T47D (cell line): ENCODE measurements around the gene INPP5D.
"Not testable (repeated sequence)": the region's sequence is repeated elsewhere in the genome, so short reads cannot be mapped to it uniquely, and the experiment has no call there.

ENCODE experiments used
- DNase-seq, 2 experiments: peaks; one replicate each; pipeline versions ENCODE4 v3.0.0 to v3.0.0-alpha.2; 2011 to 2012; ENCODE audit warnings: low read depth in 1 of 2, low spot score in 1 of 2
- JUND ChIP-seq: IDR thresholded peaks from 2 replicates; pipeline ENCODE4 v1.6.1; 2012; ENCODE audit warnings: low read depth
- in situ Hi-C: cut with HindIII; loops from 2 replicates; pipeline ENCODE4 v1.10.0; 2016; ENCODE audit warnings: low sequenced_read_pairs, low pct_unique_long_range_greater_than_20kb

INPP5D gene

GRCh38 chr2:233051241-233052149, 8.6 kb upstream of the INPP5D start:
- no peak for TF ChIP-seq JUND
- in situ Hi-C loops = no loop called here
- no peak for DNase-seq

- DNase-seq, in situ Hi-C loops: not testable (repeated sequence)
Observed at GRCh38 chr2:233052517-233052916, 7.6 kb upstream of the INPP5D start.

DNA sequence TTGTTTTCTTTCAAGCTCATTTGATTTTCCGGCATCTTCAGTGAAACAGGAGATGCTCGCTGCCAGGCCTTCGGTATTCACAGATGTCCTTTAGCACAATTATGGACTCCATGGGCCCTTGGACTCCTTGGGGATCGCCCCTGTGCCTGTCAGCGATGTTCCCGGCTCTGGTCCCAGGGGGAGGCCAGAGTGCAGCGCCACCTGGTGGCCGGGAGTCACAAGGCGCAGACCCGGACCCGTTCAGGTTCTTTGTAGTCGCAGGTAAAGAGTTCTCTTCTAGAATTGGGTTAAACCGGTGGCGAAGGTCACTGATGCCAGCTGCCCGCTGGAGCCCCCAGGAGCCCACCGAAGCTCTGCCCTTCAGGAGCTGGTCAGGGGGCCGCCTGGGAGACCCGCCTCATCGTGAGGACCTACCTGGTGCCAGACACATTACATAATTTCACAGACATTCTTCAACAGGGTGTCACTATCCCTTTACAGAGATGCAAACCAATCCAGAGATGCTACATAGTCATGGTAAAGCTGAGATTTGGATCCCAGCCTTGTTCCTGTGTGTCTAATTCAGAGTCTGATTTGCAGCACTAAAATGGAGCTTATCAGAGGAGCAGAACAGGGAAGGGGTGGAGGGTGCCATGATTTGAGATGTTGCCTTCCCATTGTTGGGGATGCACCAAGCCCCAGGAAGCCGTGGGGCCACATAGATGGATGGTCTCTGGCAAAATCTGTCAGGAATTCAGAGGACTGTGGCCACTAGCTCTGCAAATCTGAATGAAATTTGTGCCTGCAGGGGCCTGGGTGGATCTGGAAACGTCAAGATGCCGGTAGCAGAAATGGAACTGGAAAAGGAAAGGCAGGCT, 6.0 kb upstream of the INPP5D start:
- TF ChIP-seq JUND = no peak
- DNase-seq = peak; percentile 56 to 73
- in situ Hi-C loops = no loop called here

DNA sequence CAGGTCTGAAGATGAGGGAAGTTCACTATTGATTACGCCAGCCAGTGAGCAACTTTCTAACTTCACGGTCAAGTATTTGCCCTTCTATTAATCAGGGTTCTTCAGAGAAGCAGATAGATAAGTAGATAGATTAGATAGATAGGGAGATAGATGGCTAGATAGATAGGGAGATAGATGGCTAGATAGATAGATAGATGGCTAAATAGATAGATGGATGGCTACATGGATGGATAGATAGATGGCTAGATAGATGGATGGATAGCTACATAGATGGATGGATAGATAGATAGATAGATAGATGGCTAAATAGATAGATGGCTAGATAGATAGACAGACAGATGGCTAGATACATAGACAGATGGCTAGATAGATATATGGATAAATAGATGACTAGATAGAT, 4.8 kb upstream of the INPP5D start:
- DNase-seq = no peak
- in situ Hi-C loops = no loop called here
- TF ChIP-seq JUND = no peak

DNA sequence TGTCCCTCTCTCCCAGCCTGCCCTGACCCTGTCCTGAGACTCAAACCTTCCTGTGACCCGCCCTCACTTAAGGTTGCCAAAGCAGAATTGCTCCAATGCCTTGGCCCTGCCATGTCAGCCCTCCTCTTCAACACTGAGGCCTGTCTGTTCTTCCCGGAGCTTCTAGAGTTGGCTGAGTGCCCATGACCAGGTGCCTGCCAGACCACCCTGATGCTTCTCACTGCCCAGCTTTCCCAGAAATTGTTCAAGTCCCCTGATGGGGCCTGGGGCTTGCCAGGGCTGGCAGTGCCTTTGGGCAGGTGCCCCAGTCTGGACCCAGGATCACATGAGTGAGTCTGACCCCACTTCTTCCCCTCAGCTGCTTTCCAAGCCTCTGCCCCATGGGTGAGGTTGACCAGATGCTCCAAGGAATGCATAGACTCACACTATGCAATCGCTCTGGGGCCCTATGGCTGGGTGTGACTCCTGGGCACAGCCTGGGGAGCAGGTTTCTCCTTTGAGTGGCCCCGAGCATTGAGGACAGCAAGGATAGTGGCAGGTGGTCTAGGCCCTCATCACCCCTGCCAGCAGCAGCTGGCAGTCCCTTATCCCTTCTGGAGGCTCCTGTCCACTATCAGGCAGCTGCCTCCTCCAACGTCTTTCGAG, 3.1 kb upstream of the INPP5D start:
- no peak for TF ChIP-seq JUND
- DNase-seq = no peak
- in situ Hi-C loops = no loop called here

DNA sequence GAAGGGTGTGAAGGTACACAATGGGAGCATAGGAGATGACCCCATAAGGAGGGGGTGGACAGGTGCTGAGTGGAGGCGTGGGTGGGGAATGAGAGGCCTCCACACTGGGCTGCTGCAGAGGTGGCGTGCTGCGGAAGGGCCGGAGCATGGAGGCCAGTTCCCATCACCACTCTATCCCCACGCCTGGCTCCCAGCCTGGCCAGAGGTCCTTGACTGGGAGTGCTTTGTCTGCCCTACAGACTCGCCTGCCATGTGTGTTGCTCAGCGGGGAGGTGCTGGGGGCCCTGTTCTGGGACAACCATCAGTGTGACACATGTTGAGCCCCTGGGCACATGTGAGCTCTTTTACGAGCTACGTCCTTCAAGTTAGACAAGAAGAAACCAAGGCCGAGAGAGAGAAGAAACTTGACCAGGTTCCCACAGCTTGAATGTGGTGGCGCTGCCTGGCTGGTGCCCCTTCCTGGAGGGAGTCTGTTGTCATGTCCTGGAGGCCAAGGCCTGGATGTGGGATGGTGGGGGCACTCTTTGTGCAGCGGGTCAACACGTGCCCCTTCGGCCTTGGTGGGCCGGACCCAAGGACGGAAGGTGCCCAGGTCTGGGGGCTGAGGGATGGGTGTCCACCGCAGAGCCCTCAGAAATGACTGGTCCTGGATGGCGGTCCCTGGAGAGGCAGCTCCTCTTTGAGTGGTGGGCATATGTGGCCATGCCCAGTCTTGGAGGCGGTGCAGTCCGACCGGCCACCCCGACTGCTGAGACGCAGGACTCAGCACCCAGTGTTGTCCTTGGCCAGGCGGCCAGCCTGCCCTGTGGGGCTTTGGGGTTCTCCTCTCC, 1.2 kb upstream of the INPP5D start:
- no peak for DNase-seq
- TF ChIP-seq JUND = no peak
- in situ Hi-C loops = no loop called here

DNA sequence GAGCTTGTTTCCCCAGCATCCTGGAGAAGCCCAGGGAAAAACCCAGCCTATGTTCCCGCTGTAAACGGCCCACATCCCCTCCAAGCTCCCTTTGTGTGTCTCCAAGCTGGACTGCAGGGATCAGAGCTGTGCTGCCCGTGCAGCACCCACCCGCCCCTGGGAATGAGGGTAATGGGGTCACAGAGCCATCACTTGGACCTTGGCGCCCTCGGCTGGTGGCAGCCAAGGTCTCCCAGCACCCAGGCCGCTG, 670 bp upstream of the INPP5D start:
- in situ Hi-C loops = no loop called here
- no peak for DNase-seq
- no peak for TF ChIP-seq JUND

GRCh38 chr2:233060501-233060979, 398 bp downstream of the INPP5D start:
- no peak for DNase-seq
- TF ChIP-seq JUND = no peak
- in situ Hi-C loops = no loop called here

- no peak for DNase-seq
- TF ChIP-seq JUND = no peak
- in situ Hi-C loops = no loop called here
Observed at GRCh38 chr2:233060980-233061590, 943 bp downstream of the INPP5D start.

DNA sequence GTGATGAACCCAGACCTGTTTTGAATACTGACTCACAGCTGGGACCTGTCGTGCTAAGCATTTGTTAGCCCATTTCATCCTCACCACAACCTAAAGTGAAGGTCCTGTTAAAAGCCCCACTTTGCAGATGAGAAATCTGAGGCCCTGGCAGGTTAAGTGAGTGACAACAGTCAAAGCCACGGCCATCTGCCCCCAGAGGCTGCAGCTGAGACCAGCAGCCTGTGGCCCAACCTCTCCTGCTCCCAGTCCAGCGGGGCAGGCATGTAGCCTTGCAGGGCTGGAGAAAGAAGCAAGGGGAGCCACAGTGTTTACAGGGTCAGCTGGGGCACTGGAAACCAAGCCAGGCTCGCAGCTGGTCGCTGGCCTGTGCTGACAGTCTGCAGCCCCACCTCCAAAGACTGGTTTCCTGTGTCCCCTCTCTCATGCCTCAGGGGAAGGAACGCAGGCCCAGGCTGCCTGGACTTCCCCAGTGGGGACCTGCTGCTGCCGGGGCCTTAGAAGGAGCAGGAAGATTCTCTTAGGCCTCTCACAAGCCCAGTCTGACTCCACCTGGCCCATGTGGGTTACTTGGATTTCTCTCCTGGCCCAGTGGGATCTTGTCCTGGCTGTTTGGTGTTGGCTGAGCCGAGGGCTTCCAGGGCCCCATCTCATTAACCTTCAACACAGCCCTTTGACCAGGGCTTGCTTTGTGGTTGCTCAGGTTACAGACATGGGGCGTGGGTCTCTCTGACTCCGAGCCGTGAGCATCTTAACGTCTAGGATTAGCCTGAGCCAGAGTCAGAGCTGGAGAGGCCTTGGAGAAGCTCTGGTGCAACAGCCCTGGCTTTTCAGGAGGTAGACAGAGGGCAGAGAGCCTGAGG, 1.7 kb downstream of the INPP5D start:
- in situ Hi-C loops = no loop called here
- no peak for DNase-seq
- no peak for TF ChIP-seq JUND

GRCh38 chr2:233062451-233062850, 2.3 kb downstream of the INPP5D start:
- TF ChIP-seq JUND = no peak
- no peak for DNase-seq
- in situ Hi-C loops = no loop called here

DNA sequence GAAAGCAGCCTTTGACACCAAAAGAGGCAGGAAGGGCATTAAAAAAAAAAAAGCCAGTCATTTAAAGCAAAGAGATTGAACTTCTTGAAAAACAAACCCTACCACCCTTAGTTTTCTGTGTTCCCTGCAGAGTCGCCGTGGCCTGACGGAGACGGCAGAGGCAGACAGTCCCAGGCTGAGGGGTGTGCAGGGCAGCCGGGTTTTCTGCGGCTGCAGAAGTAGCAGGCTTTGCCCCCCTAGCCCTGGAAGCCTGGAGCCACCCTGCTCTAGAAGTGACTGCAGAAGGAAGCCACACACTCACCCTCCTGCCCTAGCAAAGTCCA, 2.8 kb downstream of the INPP5D start:
- DNase-seq = no peak
- no peak for TF ChIP-seq JUND
- in situ Hi-C loops = no loop called here
